Liver (tissue), 3 donors: ENCODE data around the gene C14orf132.

Experiments used
- CTCF ChIP-seq: fragments of 150-350 bp; IDR thresholded peaks from 2 replicates; pipeline ENCODE4 v1.5.1; 2017; ENCODE audit warnings: improper control_type of control experiment, low read depth, low read length; ENCODE audit not compliant: missing input control
- EGR1 ChIP-seq, 2 donors: IDR thresholded peaks; 2 replicates each; pipeline ENCODE4 v1.6.1; 2016 to 2018; ENCODE audit warnings: antibody characterized with exemption in 2 of 2, low read depth in 2 of 2
- GABPA ChIP-seq, 2 donors: IDR thresholded peaks in 1 of 2; conservative IDR thresholded peaks in 1 of 2; 2 replicates each; pipeline ENCODE4 v1.6.1; 2016; ENCODE audit warnings: antibody characterized with exemption in 2 of 2, mild to moderate bottlenecking in 1 of 2, moderate library complexity in 1 of 2
- HNF4G ChIP-seq: IDR thresholded peaks from 2 replicates; pipeline ENCODE4 v1.6.1; 2016; ENCODE audit warnings: antibody characterized with exemption
- MAX ChIP-seq: IDR thresholded peaks from 2 replicates; pipeline ENCODE4 v1.6.1; 2016; ENCODE audit warnings: antibody characterized with exemption
- REST ChIP-seq: IDR thresholded peaks from 2 replicates; pipeline ENCODE4 v1.6.1; 2016; ENCODE audit warnings: antibody characterized with exemption, mild to moderate bottlenecking
- SP1 ChIP-seq: IDR thresholded peaks from 2 replicates; pipeline ENCODE4 v1.6.1; 2018; ENCODE audit warnings: antibody characterized with exemption, mild to moderate bottlenecking
- TAF1 ChIP-seq: conservative IDR thresholded peaks from 2 replicates; pipeline ENCODE4 v1.6.1; 2016; ENCODE audit warnings: antibody characterized with exemption, mild to moderate bottlenecking
- YY1 ChIP-seq: IDR thresholded peaks from 2 replicates; pipeline ENCODE4 v1.6.1; 2016; ENCODE audit warnings: antibody characterized with exemption, mild to moderate bottlenecking
- donor health status: healthy.
- donor health status: healthy.

- TF ChIP-seq TAF1 (no peak), CTCF (no peak), GABPA (IDR thresholded peaks at IDR 0.05 in 1 of 2, conservative IDR thresholded peaks at IDR 0.05 in 1 of 2) (no peak), EGR1 (IDR thresholded peaks at IDR 0.05; ENCODE audit: low read depth in 2 of 2) (no peak), HNF4G (no peak), YY1 (no peak), SP1 (no peak), MAX (no peak), REST (no peak)
Observed at GRCh38 chr14:96120941-96121340, 81.8 kb downstream of the C14orf132 start.
